ENCODE data around the gene PRPF31. TPM values are rescaled to one million over a fixed set of nuclear protein-coding genes. Genes with fewer than 3 reads are reported as not detected.

The PRPF31 gene
- total and polyA plus RNA-seq, 3 donors from 2014 or later: 56.4 to 66.6 (median 60.1) TPM

GRCh38 chr19:54133312-54133956 is 17.9 kb downstream of the PRPF31 start:
- H3K4me1 ChIP-seq: peaks cover 9% of the 10 kb centered on the region
- no peaks in the 10 kb centered on the region for H3K36me3 ChIP-seq (ENCODE audit: low read depth, missing control alignments)
- intact Hi-C loops (cut with DNase I; ENCODE audit: low total_unique reads): no loop called here
- no peak overlapping the region for H3K27ac ChIP-seq
- no peaks in the 10 kb centered on the region for H3K9me3 ChIP-seq
- WGBS, 2 donors: 72 to 76% methylated on average over 10 of the region's 10 CpGs
- H3K4me3 ChIP-seq: no peak overlapping the region
- no peak for DNase-seq
- TF ChIP-seq POLR2A (IDR thresholded peaks at IDR 0.05) (no peak), CTCF (IDR thresholded peaks at IDR 0.05) (no peak)
- no peaks in the 10 kb centered on the region for H3K27me3 ChIP-seq

GRCh38 chr19:54133957-54134590 is 18.5 kb downstream of the PRPF31 start:
- intact Hi-C loops (cut with DNase I; ENCODE audit: low total_unique reads): no loop called here
- Histone ChIP-seq H3K4me1 (peaks cover 15% of the 10 kb centered on the region), H3K9me3 (no peaks in the 10 kb centered on the region), H3K27ac (no peak overlapping the region), H3K4me3 (no peak overlapping the region), H3K36me3 (ENCODE audit: low read depth, missing control alignments) (no peaks in the 10 kb centered on the region), H3K27me3 (no peaks in the 10 kb centered on the region)
- TF ChIP-seq POLR2A (IDR thresholded peaks at IDR 0.05) (no peak), CTCF (IDR thresholded peaks at IDR 0.05) (no peak)
- no peak for DNase-seq
- WGBS, 2 donors: 63 to 64% methylated on average over 2 of the region's 2 CpGs

- intact Hi-C loops (cut with DNase I; ENCODE audit: low total_unique reads): no loop called here
- Histone ChIP-seq H3K4me3 (peak overlapping the region; percentile 34 to 39), H3K9me3 (no peaks in the 10 kb centered on the region), H3K27ac (peak overlapping the region; percentile 10 to 57), H3K36me3 (ENCODE audit: low read depth, missing control alignments) (no peaks in the 10 kb centered on the region), H3K27me3 (no peaks in the 10 kb centered on the region), H3K4me1 (peaks cover 20% of the 10 kb centered on the region)
- DNase-seq: no peak
- WGBS, 2 donors: 4 to 5% methylated on average over 28 to 30 of the region's 30 CpGs
- TF ChIP-seq POLR2A (IDR thresholded peaks at IDR 0.05) (no peak), CTCF (IDR thresholded peaks at IDR 0.05) (no peak)
Measured at GRCh38 chr19:54136086-54136863, 20.7 kb downstream of the PRPF31 start.

- Histone ChIP-seq H3K9me3 (no peaks in the 10 kb centered on the region), H3K4me3 (peak overlapping the region; percentile 72 to 99), H3K4me1 (peaks cover 20% of the 10 kb centered on the region), H3K36me3 (ENCODE audit: low read depth, missing control alignments) (no peaks in the 10 kb centered on the region), H3K27me3 (no peaks in the 10 kb centered on the region), H3K27ac (peak overlapping the region; percentile 96 to 97)
- intact Hi-C loops (cut with DNase I; ENCODE audit: low total_unique reads): no loop called here
- TF ChIP-seq POLR2A (IDR thresholded peaks at IDR 0.05) (no peak), CTCF (IDR thresholded peaks at IDR 0.05) (no peak)
- WGBS, 2 donors: 0 to 1% methylated on average over 32 to 46 of the region's 46 CpGs
- DNase-seq: peak; percentile 100
Measured at GRCh38 chr19:54136864-54137698, 21.5 kb downstream of the PRPF31 start.
